ENCODE measurements around the gene GPD1. TPM values are rescaled to one million over a fixed set of nuclear protein-coding genes. Genes with fewer than 3 reads are reported as not detected.
A peak's percentile ranks its signal among the peaks of the same experiment; 100 is the strongest.

Gene GPD1
- total RNA-seq, 2 experiments from 2014 or later = 0.39 to 0.86 TPM

GRCh38 chr12:50066402-50066801 lies 37.4 kb upstream of the GPD1 start:
- no peaks in the 10 kb centered on the region for H3K9me3 Mint-ChIP-seq
- peaks cover under 1% of the 10 kb centered on the region for H3K36me3 Mint-ChIP-seq
- H3K27me3 Mint-ChIP-seq = no peaks in the 10 kb centered on the region
- no peak for DNase-seq
- no peak overlapping the region for H3K27ac Mint-ChIP-seq
- H3K4me1 Mint-ChIP-seq = peaks cover 8% of the 10 kb centered on the region
- no peak overlapping the region for H3K4me3 Mint-ChIP-seq

- H3K27ac Mint-ChIP-seq = no peak overlapping the region
- H3K4me3 Mint-ChIP-seq = no peak overlapping the region
- peaks cover 8% of the 10 kb centered on the region for H3K4me1 Mint-ChIP-seq
Measured at GRCh38 chr12:50069069-50069468, 34.7 kb upstream of the GPD1 start.

GRCh38 chr12:50069539-50069938 lies 34.3 kb upstream of the GPD1 start:
- Mint-ChIP-seq H3K27me3 (no peaks in the 10 kb centered on the region), H3K36me3 (no peaks in the 10 kb centered on the region), H3K4me3 (no peak overlapping the region), H3K9me3 (no peaks in the 10 kb centered on the region), H3K4me1 (peaks cover 8% of the 10 kb centered on the region), H3K27ac (no peak overlapping the region)
- DNase-seq = no peak

More at GRCh38 chr12:50069069-50069468, 34.7 kb upstream of the GPD1 start:
- H3K27me3 Mint-ChIP-seq = no peaks in the 10 kb centered on the region
- DNase-seq = no peak
- H3K9me3 Mint-ChIP-seq = no peaks in the 10 kb centered on the region
- no peaks in the 10 kb centered on the region for H3K36me3 Mint-ChIP-seq

- peaks cover 11% of the 10 kb centered on the region for H3K4me1 Mint-ChIP-seq
- H3K27me3 Mint-ChIP-seq = no peaks in the 10 kb centered on the region
- H3K9me3 Mint-ChIP-seq = no peaks in the 10 kb centered on the region
- DNase-seq = peak; percentile 60
- no peak overlapping the region for H3K27ac Mint-ChIP-seq
- no peaks in the 10 kb centered on the region for H3K36me3 Mint-ChIP-seq
- H3K4me3 Mint-ChIP-seq = no peak overlapping the region
Measured at GRCh38 chr12:50070314-50071060, 33.3 kb upstream of the GPD1 start.

GRCh38 chr12:50072198-50072907 lies 31.5 kb upstream of the GPD1 start:
- no peak for DNase-seq
- Mint-ChIP-seq H3K4me1 (peaks cover 11% of the 10 kb centered on the region), H3K9me3 (no peaks in the 10 kb centered on the region), H3K27ac (no peak overlapping the region), H3K4me3 (no peak overlapping the region), H3K27me3 (no peaks in the 10 kb centered on the region), H3K36me3 (no peaks in the 10 kb centered on the region)

GRCh38 chr12:50073206-50073605 lies 30.6 kb upstream of the GPD1 start:
- no peak overlapping the region for H3K4me3 Mint-ChIP-seq
- H3K9me3 Mint-ChIP-seq = no peaks in the 10 kb centered on the region
- H3K36me3 Mint-ChIP-seq = no peaks in the 10 kb centered on the region
- H3K27me3 Mint-ChIP-seq = no peaks in the 10 kb centered on the region
- peaks cover 11% of the 10 kb centered on the region for H3K4me1 Mint-ChIP-seq
- no peak for DNase-seq
- H3K27ac Mint-ChIP-seq = no peak overlapping the region

- peaks cover 11% of the 10 kb centered on the region for H3K4me1 Mint-ChIP-seq
- no peaks in the 10 kb centered on the region for H3K27me3 Mint-ChIP-seq
- no peak for DNase-seq
Measured at GRCh38 chr12:50073712-50074111, 30.1 kb upstream of the GPD1 start.

GRCh38 chr12:50074936-50075807 lies 28.6 kb upstream of the GPD1 start:
- Mint-ChIP-seq H3K27me3 (no peaks in the 10 kb centered on the region), H3K36me3 (peaks cover 4% of the 10 kb centered on the region), H3K27ac (peak overlapping the region; percentile 34), H3K9me3 (no peaks in the 10 kb centered on the region), H3K4me3 (no peak overlapping the region), H3K4me1 (peaks cover 11% of the 10 kb centered on the region)
- DNase-seq = peak; percentile 77

More at GRCh38 chr12:50073712-50074111, 30.1 kb upstream of the GPD1 start:
- Mint-ChIP-seq H3K9me3 (no peaks in the 10 kb centered on the region), H3K27ac (no peak overlapping the region), H3K36me3 (peaks cover 3% of the 10 kb centered on the region), H3K4me3 (no peak overlapping the region)

GRCh38 chr12:50075808-50076170 lies 28.0 kb upstream of the GPD1 start:
- H3K9me3 Mint-ChIP-seq = no peaks in the 10 kb centered on the region
- peaks cover 4% of the 10 kb centered on the region for H3K4me1 Mint-ChIP-seq
- H3K27ac Mint-ChIP-seq = no peak overlapping the region
- no peak for DNase-seq
- H3K27me3 Mint-ChIP-seq = no peaks in the 10 kb centered on the region
- H3K36me3 Mint-ChIP-seq = peaks cover 4% of the 10 kb centered on the region
- no peak overlapping the region for H3K4me3 Mint-ChIP-seq

GRCh38 chr12:50077099-50077498 lies 26.7 kb upstream of the GPD1 start:
- Mint-ChIP-seq H3K36me3 (peaks cover 4% of the 10 kb centered on the region), H3K27me3 (no peaks in the 10 kb centered on the region), H3K4me1 (peaks cover 4% of the 10 kb centered on the region), H3K9me3 (no peaks in the 10 kb centered on the region), H3K4me3 (no peak overlapping the region), H3K27ac (no peak overlapping the region)
- DNase-seq = no peak

GRCh38 chr12:50078281-50078680 lies 25.5 kb upstream of the GPD1 start:
- Mint-ChIP-seq H3K9me3 (no peaks in the 10 kb centered on the region), H3K4me1 (peaks cover 7% of the 10 kb centered on the region), H3K36me3 (peaks cover 4% of the 10 kb centered on the region), H3K27me3 (no peaks in the 10 kb centered on the region), H3K27ac (no peak overlapping the region), H3K4me3 (no peak overlapping the region)
- no peak for DNase-seq

- no peak overlapping the region for H3K4me3 Mint-ChIP-seq
- H3K4me1 Mint-ChIP-seq = peaks cover 11% of the 10 kb centered on the region
- H3K27me3 Mint-ChIP-seq = no peaks in the 10 kb centered on the region
- DNase-seq = no peak
- peaks cover 6% of the 10 kb centered on the region for H3K36me3 Mint-ChIP-seq
- H3K27ac Mint-ChIP-seq = no peak overlapping the region
- no peaks in the 10 kb centered on the region for H3K9me3 Mint-ChIP-seq
Measured at GRCh38 chr12:50079771-50080170, 24.0 kb upstream of the GPD1 start.

- no peak overlapping the region for H3K27ac Mint-ChIP-seq
- no peaks in the 10 kb centered on the region for H3K27me3 Mint-ChIP-seq
Measured at GRCh38 chr12:50081096-50081808, 22.6 kb upstream of the GPD1 start.

GRCh38 chr12:50082644-50083043 lies 21.2 kb upstream of the GPD1 start:
- peaks cover 25% of the 10 kb centered on the region for H3K4me1 Mint-ChIP-seq
- H3K9me3 Mint-ChIP-seq = no peaks in the 10 kb centered on the region
- DNase-seq = no peak
- no peak overlapping the region for H3K27ac Mint-ChIP-seq
- H3K36me3 Mint-ChIP-seq = peaks cover 7% of the 10 kb centered on the region
- H3K27me3 Mint-ChIP-seq = no peaks in the 10 kb centered on the region
- H3K4me3 Mint-ChIP-seq = no peak overlapping the region

More at GRCh38 chr12:50081096-50081808, 22.6 kb upstream of the GPD1 start:
- DNase-seq = no peak
- Mint-ChIP-seq H3K4me1 (peaks cover 15% of the 10 kb centered on the region), H3K4me3 (no peak overlapping the region), H3K36me3 (peaks cover 6% of the 10 kb centered on the region), H3K9me3 (no peaks in the 10 kb centered on the region)

Measured in activated naive CD8-positive, alpha-beta T cell treated with anti-CD3 and anti-CD28 coated beads for 36 hours (primary cell).